ENCODE results near the gene SOAT1.

The SOAT1 gene

GRCh38 chr1:179322557-179322956 lies 29.0 kb downstream of the SOAT1 start:
- H3K4me3 Mint-ChIP-seq: no peak overlapping the region
- no peak overlapping the region for H3K27ac Mint-ChIP-seq
- peaks cover 4% of the 10 kb centered on the region for H3K9me3 Mint-ChIP-seq
- H3K36me3 Mint-ChIP-seq (ENCODE audit: low read depth): peaks cover 61% of the 10 kb centered on the region
- TF ChIP-seq CTCF (IDR thresholded peaks at IDR 0.05; ENCODE audit: unreplicated experiment in 3 of 3): no peak
- H3K27me3 Mint-ChIP-seq (ENCODE audit: low read depth): no peaks in the 10 kb centered on the region
- no peaks in the 10 kb centered on the region for H3K4me1 Mint-ChIP-seq

- no peak overlapping the region for H3K4me3 Mint-ChIP-seq
- no peaks in the 10 kb centered on the region for H3K4me1 Mint-ChIP-seq
- H3K9me3 Mint-ChIP-seq: peaks cover 4% of the 10 kb centered on the region
- no peaks in the 10 kb centered on the region for H3K27me3 Mint-ChIP-seq (ENCODE audit: low read depth)
- peaks cover 64% of the 10 kb centered on the region for H3K36me3 Mint-ChIP-seq (ENCODE audit: low read depth)
- no peak for TF ChIP-seq CTCF (IDR thresholded peaks at IDR 0.05; ENCODE audit: unreplicated experiment in 3 of 3)
- no peak overlapping the region for H3K27ac Mint-ChIP-seq
Observed at GRCh38 chr1:179323436-179323835, 29.8 kb downstream of the SOAT1 start.

DNA sequence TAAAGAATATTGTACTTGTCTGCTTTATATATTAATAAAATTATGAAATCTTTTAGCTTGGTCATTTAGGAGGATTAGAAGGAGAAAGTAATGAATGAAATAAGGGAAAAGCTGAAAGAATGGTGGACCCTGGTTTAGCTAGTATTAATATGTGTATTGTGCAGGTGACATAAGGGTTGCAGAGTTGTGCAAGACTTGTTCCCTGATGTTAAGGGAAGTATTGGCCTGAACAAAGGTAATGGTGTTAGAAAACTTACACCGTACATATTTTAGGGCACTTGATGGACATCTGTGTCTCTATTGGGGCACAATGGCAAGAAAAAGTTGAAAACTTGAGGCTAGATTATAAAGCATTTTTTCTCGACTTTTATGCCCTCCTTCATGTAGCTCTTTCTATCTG lies 32.2 kb downstream of the SOAT1 start:
- Mint-ChIP-seq H3K27me3 (ENCODE audit: low read depth) (no peaks in the 10 kb centered on the region), H3K9me3 (peaks cover 4% of the 10 kb centered on the region), H3K27ac (no peak overlapping the region), H3K4me1 (no peaks in the 10 kb centered on the region), H3K36me3 (ENCODE audit: low read depth) (peaks cover 69% of the 10 kb centered on the region), H3K4me3 (no peak overlapping the region)
- no peak for TF ChIP-seq CTCF (IDR thresholded peaks at IDR 0.05; ENCODE audit: unreplicated experiment in 3 of 3)

DNA sequence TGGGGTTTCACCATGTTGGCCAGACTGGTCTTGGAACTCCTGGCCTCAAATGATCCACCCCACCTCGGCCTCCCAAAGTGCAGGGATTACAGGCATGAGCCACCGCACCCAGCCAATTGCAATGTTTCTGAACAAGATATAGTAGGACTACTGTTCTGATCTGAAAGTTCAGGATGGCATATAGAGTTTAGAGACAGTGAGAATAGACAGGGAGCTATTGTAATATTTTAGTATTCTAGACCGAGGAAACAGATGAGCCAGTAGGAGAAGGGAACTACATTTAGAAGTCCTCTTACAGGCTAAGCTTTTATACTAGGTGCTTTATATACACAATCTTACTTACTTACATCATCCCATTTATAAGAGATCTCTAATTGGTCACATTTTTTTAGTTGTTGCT lies 33.1 kb downstream of the SOAT1 start:
- no peak for TF ChIP-seq CTCF (IDR thresholded peaks at IDR 0.05; ENCODE audit: unreplicated experiment in 3 of 3)
- peaks cover 66% of the 10 kb centered on the region for H3K36me3 Mint-ChIP-seq (ENCODE audit: low read depth)
- no peak overlapping the region for H3K27ac Mint-ChIP-seq
- no peak overlapping the region for H3K4me3 Mint-ChIP-seq
- H3K27me3 Mint-ChIP-seq (ENCODE audit: low read depth): no peaks in the 10 kb centered on the region
- H3K4me1 Mint-ChIP-seq: no peaks in the 10 kb centered on the region
- no peaks in the 10 kb centered on the region for H3K9me3 Mint-ChIP-seq

GRCh38 chr1:179327196-179327595 lies 33.6 kb downstream of the SOAT1 start:
- Mint-ChIP-seq H3K4me3 (no peak overlapping the region), H3K36me3 (ENCODE audit: low read depth) (peaks cover 62% of the 10 kb centered on the region), H3K27ac (no peak overlapping the region), H3K4me1 (no peaks in the 10 kb centered on the region), H3K9me3 (no peaks in the 10 kb centered on the region), H3K27me3 (ENCODE audit: low read depth) (no peaks in the 10 kb centered on the region)
- no peak for TF ChIP-seq CTCF (IDR thresholded peaks at IDR 0.05; ENCODE audit: unreplicated experiment in 3 of 3)

GRCh38 chr1:179327679-179328078 lies 34.1 kb downstream of the SOAT1 start:
- Mint-ChIP-seq H3K27me3 (ENCODE audit: low read depth) (no peaks in the 10 kb centered on the region), H3K27ac (no peak overlapping the region), H3K4me3 (no peak overlapping the region), H3K9me3 (no peaks in the 10 kb centered on the region), H3K4me1 (no peaks in the 10 kb centered on the region), H3K36me3 (ENCODE audit: low read depth) (peaks cover 57% of the 10 kb centered on the region)
- TF ChIP-seq CTCF (IDR thresholded peaks at IDR 0.05; ENCODE audit: unreplicated experiment in 3 of 3): no peak

Data from nephron (organoid).